Activated naive CD8-positive, alpha-beta T cell treated with anti-CD3 and anti-CD28 coated beads, Interleukin-2, amount 10 ng/mL, durations not matched to agents 7 days and 5 days (primary cell): ENCODE data around the gene GGT1. TPM values are rescaled to one million over a fixed set of nuclear protein-coding genes. Genes with fewer than 3 reads are reported as not detected.
"Not testable (repeated sequence)": the region's sequence is repeated elsewhere in the genome, so short reads cannot be mapped to it uniquely, and the experiment has no call there.

Experiments used
- ATAC-seq: fragments of 150-1000 bp; cut with Tn5 transposase; one replicate; pipeline ENCODE4 v1.10.0; 2021; ENCODE audit warnings: low read depth, moderate library complexity
- POLR2A ChIA-PET: fragments of 350-600 bp; sonication (Branson Sonifier 250); formaldehyde crosslinking; loops from one replicate; lab custom pipeline; 2021; ENCODE audit warnings: antibody characterized with exemption; lab: Charles Lee
- DNase-seq: peaks from one replicate; pipeline ENCODE4 v3.0.0; 2021
- H3K27ac Mint-ChIP-seq: one replicate; pipeline ENCODE4 v1.8.0; 2022; ENCODE audit warnings: mild to moderate bottlenecking, mixed read lengths
- H3K27me3 Mint-ChIP-seq: one replicate; pipeline ENCODE4 v1.8.0; 2022; ENCODE audit warnings: mild to moderate bottlenecking, moderate library complexity, mixed read lengths
- H3K36me3 Mint-ChIP-seq: one replicate; pipeline ENCODE4 v1.8.0; 2021; ENCODE audit warnings: mild to moderate bottlenecking, mixed read lengths
- H3K4me1 Mint-ChIP-seq: one replicate; pipeline ENCODE4 v1.8.0; 2021; ENCODE audit warnings: mixed read lengths
- H3K4me3 Mint-ChIP-seq: one replicate; pipeline ENCODE4 v1.8.0; 2022; ENCODE audit warnings: mild to moderate bottlenecking, moderate library complexity, mixed read lengths
- H3K9me3 Mint-ChIP-seq: one replicate; pipeline ENCODE4 v1.8.0; 2021; ENCODE audit warnings: mixed read lengths
- total RNA-seq, 2 experiments: library from RNA; stranded (reverse); gene quantifications; one replicate each; pipeline ENCODE4 v1.2.3, GENCODE V29; 2021

GGT1 gene
- total RNA-seq, 2 experiments from 2014 or later: 25.4 to 25.7 TPM

DNA sequence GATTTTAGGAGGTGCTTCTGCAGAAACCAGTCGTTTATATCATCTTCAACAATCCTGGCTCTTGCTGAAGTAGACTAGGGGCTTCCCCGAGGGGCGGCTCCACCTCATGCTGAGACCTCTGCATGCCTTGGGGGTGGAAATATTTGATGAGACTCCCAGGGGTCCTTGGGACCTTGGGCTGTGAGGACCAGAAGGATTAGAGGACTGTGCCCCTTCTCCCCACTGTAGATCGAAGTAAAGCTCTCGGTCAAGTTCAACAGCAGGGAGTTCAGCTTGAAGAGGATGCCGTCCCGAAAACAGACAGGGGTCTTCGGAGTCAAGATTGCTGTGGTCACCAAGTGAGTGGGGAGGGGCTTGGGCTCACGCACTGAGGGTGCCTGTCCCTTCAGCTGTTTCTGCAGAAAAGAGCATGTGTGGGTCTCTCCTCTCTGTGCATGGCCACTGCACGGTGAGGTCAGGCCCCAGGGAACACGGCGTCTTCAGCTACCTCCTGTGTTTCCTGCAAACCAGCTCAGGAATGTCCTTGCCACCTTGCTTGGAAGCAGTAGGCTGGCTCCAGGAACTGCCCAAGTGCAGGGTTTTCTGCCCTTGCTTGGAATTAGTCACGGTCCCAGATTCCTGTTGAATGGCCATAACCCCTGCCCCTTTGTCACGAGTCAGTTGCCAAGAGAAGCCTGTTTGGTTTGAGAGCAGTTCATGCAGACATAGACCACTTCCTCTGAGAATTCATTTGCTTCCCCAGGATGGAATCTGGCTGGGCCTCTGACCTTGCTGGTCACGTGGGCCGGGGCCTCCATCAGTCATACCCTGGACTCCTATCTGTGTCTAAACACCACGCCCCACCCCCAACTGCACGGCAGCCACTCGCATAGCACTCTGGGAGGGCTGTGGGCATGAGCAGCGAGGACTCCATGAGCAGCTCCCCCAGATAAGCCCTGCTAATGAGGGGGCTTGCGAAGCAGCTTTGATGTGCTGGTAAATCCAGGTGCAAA is 42.7 kb downstream of the GGT1 start:
- H3K4me3 Mint-ChIP-seq, H3K9me3 Mint-ChIP-seq, POLR2A ChIA-PET, ATAC-seq, DNase-seq, H3K36me3 Mint-ChIP-seq, H3K27me3 Mint-ChIP-seq, H3K4me1 Mint-ChIP-seq, H3K27ac Mint-ChIP-seq: not testable (repeated sequence)

DNA sequence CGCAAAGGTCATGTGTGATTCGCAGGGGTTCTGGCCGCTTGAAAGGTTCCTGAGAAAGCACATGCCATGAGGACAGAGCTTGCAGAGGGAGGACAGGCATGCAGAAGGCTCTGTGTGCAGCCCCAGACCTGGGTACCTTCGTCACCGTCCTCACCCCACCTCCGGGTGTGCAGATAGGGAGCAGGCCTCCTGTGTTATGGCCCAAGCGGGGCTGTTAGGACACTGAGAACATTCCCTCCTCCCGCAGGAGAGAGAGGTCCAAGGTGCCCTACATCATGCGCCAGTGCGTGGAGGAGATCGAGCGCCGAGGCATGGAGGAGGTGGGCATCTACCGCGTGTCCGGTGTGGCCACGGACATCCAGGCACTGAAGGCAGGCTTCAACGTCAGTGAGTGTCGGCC is 43.8 kb downstream of the GGT1 start:
- H3K27ac Mint-ChIP-seq, POLR2A ChIA-PET, H3K36me3 Mint-ChIP-seq: not testable (repeated sequence)

DNA sequence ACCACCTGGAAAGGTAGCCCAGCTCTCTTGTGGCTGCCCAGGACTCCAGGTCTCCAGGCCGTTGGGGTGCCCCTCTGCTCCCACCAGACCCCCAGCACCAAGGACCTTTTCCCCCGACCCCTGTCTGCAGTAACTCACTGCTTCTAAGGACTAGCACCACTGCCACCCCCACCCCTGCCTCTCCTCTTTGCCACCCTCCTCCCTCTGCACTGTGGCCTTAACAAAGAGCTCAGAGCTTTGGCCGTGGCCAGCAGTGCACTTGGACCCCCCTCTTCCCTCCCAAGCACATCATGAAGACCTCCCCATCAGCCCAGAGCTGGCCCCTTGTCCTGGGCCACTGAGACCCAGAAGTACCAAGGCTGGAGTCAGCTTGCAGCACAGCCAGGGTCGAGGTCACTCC is 46.4 kb downstream of the GGT1 start:
- POLR2A ChIA-PET: not testable (repeated sequence)

More for the DNA sequence above, 43.8 kb downstream of the GGT1 start:
- H3K4me1 Mint-ChIP-seq, DNase-seq, H3K27me3 Mint-ChIP-seq, ATAC-seq, H3K9me3 Mint-ChIP-seq, H3K4me3 Mint-ChIP-seq: not testable (repeated sequence)

DNA sequence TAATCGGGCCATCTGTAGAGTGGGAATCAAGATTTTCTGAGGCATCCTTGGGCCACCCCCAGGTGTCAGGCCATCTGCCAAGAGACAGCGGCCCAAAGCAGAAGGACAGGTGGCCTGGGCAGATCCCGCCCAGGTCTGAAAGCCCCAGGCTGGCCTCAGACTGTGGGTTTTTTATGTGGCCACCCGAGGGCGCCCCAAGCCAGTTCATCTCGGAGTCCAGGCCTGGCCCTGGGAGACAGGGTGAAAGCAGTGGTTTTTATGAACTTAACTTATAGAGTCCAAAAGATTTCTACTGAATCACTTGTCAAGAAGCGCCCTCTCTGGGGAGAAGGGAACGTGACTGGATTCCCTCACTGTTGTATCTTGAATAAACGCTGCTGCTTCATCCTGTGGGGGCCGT is 47.9 kb downstream of the GGT1 start:
- POLR2A ChIA-PET, ATAC-seq: not testable (repeated sequence)

More for the DNA sequence above, 46.4 kb downstream of the GGT1 start:
- H3K4me1 Mint-ChIP-seq, H3K27me3 Mint-ChIP-seq, DNase-seq, H3K9me3 Mint-ChIP-seq, H3K36me3 Mint-ChIP-seq, ATAC-seq, H3K4me3 Mint-ChIP-seq, H3K27ac Mint-ChIP-seq: not testable (repeated sequence)

DNA sequence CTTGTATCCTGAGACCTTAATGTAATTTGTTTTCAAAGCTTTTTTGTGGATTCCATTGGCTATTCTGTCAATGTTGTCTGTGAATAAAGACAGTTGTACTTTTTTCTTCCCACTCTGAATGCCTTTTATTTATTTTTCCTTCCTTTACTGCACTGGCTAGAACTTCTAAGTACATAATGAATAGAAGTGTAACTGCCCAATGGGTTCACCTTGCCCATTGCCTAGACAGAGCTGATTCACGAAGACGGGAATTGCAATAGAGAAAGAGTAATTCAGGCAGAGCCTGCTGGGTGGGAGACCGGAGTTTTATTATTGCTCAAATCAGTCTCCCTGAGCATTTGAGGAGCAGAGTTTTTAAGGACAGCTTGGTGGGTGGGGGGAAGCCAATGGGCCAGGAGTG is 62.4 kb downstream of the GGT1 start:
- ATAC-seq, H3K27ac Mint-ChIP-seq, DNase-seq, H3K4me1 Mint-ChIP-seq, H3K4me3 Mint-ChIP-seq, H3K9me3 Mint-ChIP-seq, H3K36me3 Mint-ChIP-seq, POLR2A ChIA-PET: not testable (repeated sequence)
- H3K27me3 Mint-ChIP-seq: peaks cover 14% of the 10 kb centered on the region

More for the DNA sequence above, 47.9 kb downstream of the GGT1 start:
- not testable (repeated sequence) for H3K9me3 Mint-ChIP-seq, H3K4me3 Mint-ChIP-seq, H3K27ac Mint-ChIP-seq, H3K36me3 Mint-ChIP-seq, H3K4me1 Mint-ChIP-seq, H3K27me3 Mint-ChIP-seq
- DNase-seq: peak; percentile 79

DNA sequence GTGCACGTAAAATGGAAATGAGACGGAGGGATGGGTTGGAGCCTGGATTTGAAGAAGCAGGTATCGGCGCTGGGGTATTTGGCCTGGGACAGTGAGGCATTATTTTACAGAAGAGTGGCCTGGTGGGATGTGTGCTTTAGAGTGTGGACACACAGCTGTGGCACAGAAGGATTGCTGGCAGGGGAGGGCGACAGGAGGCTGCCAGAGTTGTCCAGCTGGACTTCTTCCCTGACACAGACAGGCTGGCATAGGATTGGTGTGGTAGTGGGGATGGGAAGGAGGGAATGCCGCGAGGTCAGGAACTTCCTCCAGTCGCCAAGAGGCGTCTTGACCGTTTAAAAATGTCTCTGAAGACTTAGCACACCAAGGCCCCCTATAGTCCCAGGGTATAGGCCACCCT is 64.9 kb downstream of the GGT1 start:
- H3K27ac Mint-ChIP-seq, ATAC-seq, H3K36me3 Mint-ChIP-seq, POLR2A ChIA-PET, H3K9me3 Mint-ChIP-seq, H3K4me1 Mint-ChIP-seq, H3K4me3 Mint-ChIP-seq, DNase-seq: not testable (repeated sequence)
- H3K27me3 Mint-ChIP-seq: peaks cover 19% of the 10 kb centered on the region

DNA sequence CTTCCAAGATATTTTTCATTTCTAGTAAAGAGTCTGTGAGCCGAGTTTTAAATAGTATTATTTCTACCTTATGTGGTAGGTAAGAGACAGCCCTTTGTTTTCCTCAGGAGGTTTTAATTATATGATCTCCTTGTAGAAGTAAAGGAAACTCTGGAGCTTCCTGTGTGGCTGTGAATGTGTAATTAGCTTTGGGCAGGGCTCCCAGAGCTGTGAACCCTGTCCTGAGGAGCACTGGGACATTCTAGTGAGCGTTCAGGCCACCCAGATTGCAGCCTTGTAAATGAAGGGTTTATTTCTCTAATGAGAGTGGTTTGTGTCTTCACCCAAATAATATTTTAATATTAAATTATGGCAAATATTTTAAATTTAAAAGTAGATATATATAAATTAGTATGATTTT is 69.5 kb downstream of the GGT1 start:
- DNase-seq, H3K9me3 Mint-ChIP-seq, H3K4me3 Mint-ChIP-seq, POLR2A ChIA-PET, H3K4me1 Mint-ChIP-seq, H3K36me3 Mint-ChIP-seq, ATAC-seq, H3K27ac Mint-ChIP-seq: not testable (repeated sequence)
- H3K27me3 Mint-ChIP-seq: peaks cover 13% of the 10 kb centered on the region

Other genes with a start within 250 kb of the GGT1 start
- 10 to 100 TPM; 29.1 to 30.3 TPM for gene ADORA2A, start 175.6 kb upstream of the GGT1 start, total RNA-seq
- gene UPB1, start 107.9 kb upstream of the GGT1 start, total RNA-seq: under 1 TPM; 0.30 to 0.34 TPM
- gene GUCD1, start 48.1 kb upstream of the GGT1 start, total RNA-seq: 100 to 1,000 TPM; 103 to 104 TPM
- gene SNRPD3, start 47.2 kb upstream of the GGT1 start, total RNA-seq: 100 to 1,000 TPM; 108 to 110 TPM
- 1 to 10 TPM; 2.2 to 3.2 TPM for gene LRRC75B, start 10.1 kb upstream of the GGT1 start, total RNA-seq
- gene PIWIL3, start 171.5 kb downstream of the GGT1 start, total RNA-seq: not detected
- 1 to 10 TPM in 1 of 2 experiments, under 1 TPM in 1; 0.34 to 1.1 TPM for gene SGSM1, start 203.0 kb downstream of the GGT1 start, total RNA-seq